Body of pancreas (tissue), 4 donors: ENCODE measurements around the gene DRGX. TPM values are rescaled to one million over a fixed set of nuclear protein-coding genes. Genes with fewer than 3 reads are reported as not detected.

Experiments used
- ATAC-seq: fragments of 150-250 bp; one replicate; pipeline ENCODE4 v1.9.1; 2016
- DNase-seq, 4 donors: peaks; one replicate each; pipeline ENCODE4 v3.0.0-alpha.2; 2019
- H3K27ac ChIP-seq, 4 donors: fragments of 200-600 bp; sonication (generic); 1 replicate in 3 of 4; 2 replicates in 1 of 4; pipeline versions ENCODE4 v1.5.1 to v1.6.1; 2016 to 2019; ENCODE audit warnings: mild to moderate bottlenecking in 1 of 4, mixed read lengths in 1 of 4, moderate library complexity in 1 of 4
- H3K27me3 ChIP-seq, 2 donors: fragments of 200-600 bp; sonication (generic); one replicate each; pipeline ENCODE4 v1.6.0; 2016; ENCODE audit warnings: mild to moderate bottlenecking in 1 of 2
- H3K36me3 ChIP-seq, 2 donors: fragments of 200-600 bp; sonication (generic); replicated peaks in 1 of 2; 2 replicates each; pipeline ENCODE4 v1.5.1; 2016; ENCODE audit warnings: low read depth in 2 of 2; ENCODE audit not compliant: insufficient read depth in 1 of 2
- H3K4me1 ChIP-seq: fragments of 200-600 bp; sonication (generic); one replicate; pipeline ENCODE4 v1.6.0; 2016
- H3K4me3 ChIP-seq, 2 donors: fragments of 200-600 bp; sonication (generic); 1 replicate in 1 of 2; 2 replicates in 1 of 2; pipeline ENCODE4 v1.5.1; 2016 to 2019
- H3K9me3 ChIP-seq, 3 donors: fragments of 200-600 bp; sonication (generic); 1 replicate in 2 of 3; 2 replicates in 1 of 3; pipeline ENCODE4 v1.5.1; 2016
- POLR2A ChIP-seq, 3 donors: fragments of 450-650 bp; IDR thresholded peaks; one replicate each; pipeline ENCODE4 v1.6.1; 2016; ENCODE audit warnings: antibody characterized with exemption in 3 of 3, mild to moderate bottlenecking in 2 of 3
- WGBS, 2 donors: methylation state at CpG; one replicate each; pipeline ENCODE4 v1.1.5; 2017; 5-methylcytosine and 5-hydroxymethylcytosine counted together
- intact Hi-C: fragments of 100-400 bp; cut with DNase I; formaldehyde crosslinking; loops from one replicate; pipeline ENCODE4 v1.15.1; 2023
- total RNA-seq, 2 donors: library from RNA; depleted of rRNA; stranded (reverse); fragments of >200 nt; gene quantifications; one replicate each; pipeline ENCODE4 v1.1.0, GENCODE V29; 2016
- TF ChIP-seq, protein P1 (sequence below), 7 experiments: fragments of 450-650 bp in 4 of 7; fragments of 200-600 bp in 3 of 7; sonication (generic) in 3 of 7; IDR thresholded peaks; one replicate each; pipeline ENCODE4 v1.5.1; 2016 to 2019; ENCODE audit warnings: antibody characterized with exemption in 7 of 7

Gene DRGX
- total RNA-seq, 2 donors from 2014 or later, result not detected

DNA sequence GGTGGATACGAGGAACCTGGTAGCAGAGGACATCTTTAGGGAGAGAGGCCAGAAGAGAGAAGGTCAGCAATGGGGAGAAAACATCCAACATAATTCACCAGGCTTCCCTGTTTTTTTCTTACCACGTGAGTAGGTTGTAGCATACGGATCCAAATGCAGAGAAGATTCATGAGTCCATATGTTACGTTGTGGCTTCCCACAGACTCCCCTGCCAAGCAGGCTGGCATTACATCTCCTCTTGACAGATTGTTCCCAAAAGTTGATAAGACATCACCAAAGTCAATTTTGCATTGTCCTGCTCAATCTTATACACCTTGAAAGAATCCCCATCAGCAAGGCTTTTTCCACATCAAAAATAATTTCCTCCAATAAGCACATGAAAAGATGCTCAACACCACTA is 39.7 kb downstream of the DRGX start:
- intact Hi-C loops, result no loop called here
- Histone ChIP-seq H3K9me3 (no peaks in the 10 kb centered on the region), H3K27ac (no peak overlapping the region), H3K36me3 (no peaks in the 10 kb centered on the region), H3K27me3 (no peaks in the 10 kb centered on the region), H3K4me1 (peaks cover 10% of the 10 kb centered on the region), H3K4me3 (no peak overlapping the region)
- WGBS, 2 donors, result 67 to 73% methylated on average over 4 of the region's 4 CpGs
- TF ChIP-seq, protein P1, sequence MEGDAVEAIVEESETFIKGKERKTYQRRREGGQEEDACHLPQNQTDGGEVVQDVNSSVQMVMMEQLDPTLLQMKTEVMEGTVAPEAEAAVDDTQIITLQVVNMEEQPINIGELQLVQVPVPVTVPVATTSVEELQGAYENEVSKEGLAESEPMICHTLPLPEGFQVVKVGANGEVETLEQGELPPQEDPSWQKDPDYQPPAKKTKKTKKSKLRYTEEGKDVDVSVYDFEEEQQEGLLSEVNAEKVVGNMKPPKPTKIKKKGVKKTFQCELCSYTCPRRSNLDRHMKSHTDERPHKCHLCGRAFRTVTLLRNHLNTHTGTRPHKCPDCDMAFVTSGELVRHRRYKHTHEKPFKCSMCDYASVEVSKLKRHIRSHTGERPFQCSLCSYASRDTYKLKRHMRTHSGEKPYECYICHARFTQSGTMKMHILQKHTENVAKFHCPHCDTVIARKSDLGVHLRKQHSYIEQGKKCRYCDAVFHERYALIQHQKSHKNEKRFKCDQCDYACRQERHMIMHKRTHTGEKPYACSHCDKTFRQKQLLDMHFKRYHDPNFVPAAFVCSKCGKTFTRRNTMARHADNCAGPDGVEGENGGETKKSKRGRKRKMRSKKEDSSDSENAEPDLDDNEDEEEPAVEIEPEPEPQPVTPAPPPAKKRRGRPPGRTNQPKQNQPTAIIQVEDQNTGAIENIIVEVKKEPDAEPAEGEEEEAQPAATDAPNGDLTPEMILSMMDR (IDR thresholded peaks at IDR 0.05), result no peak
- TF ChIP-seq POLR2A (IDR thresholded peaks at IDR 0.05), result no peak
- ATAC-seq (no peak), DNase-seq (no peak)

- ATAC-seq (no peak), DNase-seq (no peak)
- no peaks in the 10 kb centered on the region for H3K36me3 ChIP-seq
- H3K27me3 ChIP-seq, result no peaks in the 10 kb centered on the region
- H3K9me3 ChIP-seq, result peaks cover 0 to 3% (median 0%) of the 10 kb centered on the region in 3 donors
- H3K4me3 ChIP-seq, result no peak overlapping the region
- no peak overlapping the region for H3K27ac ChIP-seq
- intact Hi-C loops, result no loop called here
- no peak for TF ChIP-seq POLR2A (IDR thresholded peaks at IDR 0.05)
- TF ChIP-seq, protein P1 (IDR thresholded peaks at IDR 0.05), result no peak
- peaks cover 6% of the 10 kb centered on the region for H3K4me1 ChIP-seq
- WGBS, 2 donors, result 59 to 75% methylated on average over 3 of the region's 3 CpGs
Observed at GRCh38 chr10:49355221-49355620, 40.7 kb downstream of the DRGX start.

DNA sequence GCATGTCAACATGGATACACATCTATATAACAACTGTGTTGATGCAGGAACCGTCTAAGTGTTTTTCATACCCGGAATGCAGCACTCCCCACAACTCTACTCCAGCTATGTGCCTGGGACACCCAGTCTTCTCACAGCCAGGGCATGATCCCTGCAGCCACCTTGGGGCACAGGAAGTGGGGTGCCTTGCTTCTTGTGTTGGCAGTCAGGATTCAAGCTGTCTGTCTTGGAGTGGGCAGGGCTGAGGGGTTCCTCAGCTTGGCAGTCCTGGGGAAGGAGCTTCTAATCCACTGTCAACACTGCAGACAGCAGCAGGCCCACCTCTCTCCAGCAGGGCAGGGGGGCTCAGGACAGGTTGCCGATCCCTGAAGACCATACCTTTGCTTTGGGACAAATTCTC is 41.3 kb downstream of the DRGX start:
- no peaks in the 10 kb centered on the region for H3K36me3 ChIP-seq
- intact Hi-C loops, result no loop called here
- no peak overlapping the region for H3K4me3 ChIP-seq
- no peak overlapping the region for H3K27ac ChIP-seq
- no peak for DNase-seq
- no peaks in the 10 kb centered on the region for H3K27me3 ChIP-seq
- H3K9me3 ChIP-seq, result peaks cover 0 to 10% (median 0%) of the 10 kb centered on the region in 3 donors
- 76 to 81% methylated on average over 3 of the region's 3 CpGs for WGBS, 2 donors
- no peak for ATAC-seq
- H3K4me1 ChIP-seq, result no peaks in the 10 kb centered on the region
- TF ChIP-seq, protein P1 (IDR thresholded peaks at IDR 0.05), result no peak
- TF ChIP-seq POLR2A (IDR thresholded peaks at IDR 0.05), result no peak

GRCh38 chr10:49353895-49354566 is 41.9 kb downstream of the DRGX start:
- Histone ChIP-seq H3K27me3 (no peaks in the 10 kb centered on the region), H3K9me3 (peaks cover 0 to 15% (median 0%) of the 10 kb centered on the region in 3 donors), H3K27ac (no peak overlapping the region), H3K4me1 (no peaks in the 10 kb centered on the region), H3K4me3 (no peak overlapping the region), H3K36me3 (no peaks in the 10 kb centered on the region)
- TF ChIP-seq, protein P1 (IDR thresholded peaks at IDR 0.05), result no peak
- 73 to 79% methylated on average over 7 to 8 of the region's 8 CpGs for WGBS, 2 donors
- DNase-seq (no peak), ATAC-seq (no peak)
- intact Hi-C loops, result no loop called here
